H7 (cell line): ENCODE data around the gene SLC39A11. TPM values are rescaled to one million over a fixed set of nuclear protein-coding genes. Genes with fewer than 3 reads are reported as not detected.
A peak's percentile ranks its signal among the peaks of the same experiment; 100 is the strongest.
"Not testable (repeated sequence)": the region's sequence is repeated elsewhere in the genome, so short reads cannot be mapped to it uniquely, and the experiment has no call there.

ENCODE experiments used
- DNase-seq: peaks from one replicate; pipeline ENCODE4 v3.0.0; 2012
- H3K27me3 ChIP-seq: 2 replicates; pipeline ENCODE4 v1.6.0; 2011; ENCODE audit warnings: mild to moderate bottlenecking, low read length; ENCODE audit not compliant: control insufficient read depth, insufficient read depth
- H3K36me3 ChIP-seq: replicated peaks from 2 replicates; pipeline ENCODE4 v1.5.1; 2011; ENCODE audit warnings: low read length; ENCODE audit not compliant: control insufficient read depth, insufficient read depth
- H3K4me3 ChIP-seq: 2 replicates; pipeline ENCODE4 v1.5.1; 2011; ENCODE audit warnings: low read depth, mild to moderate bottlenecking, control low read depth, low read length, moderate library complexity; ENCODE audit not compliant: insufficient read depth
- total RNA-seq: library from RNA; depleted of rRNA; stranded (reverse); fragments of >200 nt; shearing (Covaris generic); gene quantifications from 2 replicates; pipeline ENCODE4 v1.2.3, GENCODE V29; 2014

The SLC39A11 gene
- total RNA-seq, 1 experiment from 2014 or later, result 6.8 TPM

DNA sequence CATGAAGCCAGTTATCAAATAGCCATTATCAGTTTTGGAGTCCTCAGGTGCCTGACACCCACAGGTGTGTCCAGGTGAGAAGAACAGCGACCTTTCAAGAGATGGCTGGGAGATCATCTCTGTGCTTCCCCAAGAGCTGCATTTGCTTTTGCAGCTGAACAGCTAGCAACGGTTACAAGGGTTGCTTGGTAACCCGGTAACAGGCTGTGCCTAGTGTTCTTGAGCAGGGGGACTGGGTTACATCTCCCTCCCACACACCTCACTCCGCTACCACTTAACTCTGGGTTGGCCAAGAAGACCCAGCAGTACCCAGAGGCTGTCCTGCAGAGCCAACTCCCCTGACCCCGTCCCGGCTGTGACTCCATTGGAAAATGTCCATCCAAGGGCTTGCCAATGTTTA lies 147.0 kb downstream of the SLC39A11 start:
- Histone ChIP-seq H3K4me3 (no peak overlapping the region), H3K36me3 (no peaks in the 10 kb centered on the region)
- DNase-seq, result no peak

DNA sequence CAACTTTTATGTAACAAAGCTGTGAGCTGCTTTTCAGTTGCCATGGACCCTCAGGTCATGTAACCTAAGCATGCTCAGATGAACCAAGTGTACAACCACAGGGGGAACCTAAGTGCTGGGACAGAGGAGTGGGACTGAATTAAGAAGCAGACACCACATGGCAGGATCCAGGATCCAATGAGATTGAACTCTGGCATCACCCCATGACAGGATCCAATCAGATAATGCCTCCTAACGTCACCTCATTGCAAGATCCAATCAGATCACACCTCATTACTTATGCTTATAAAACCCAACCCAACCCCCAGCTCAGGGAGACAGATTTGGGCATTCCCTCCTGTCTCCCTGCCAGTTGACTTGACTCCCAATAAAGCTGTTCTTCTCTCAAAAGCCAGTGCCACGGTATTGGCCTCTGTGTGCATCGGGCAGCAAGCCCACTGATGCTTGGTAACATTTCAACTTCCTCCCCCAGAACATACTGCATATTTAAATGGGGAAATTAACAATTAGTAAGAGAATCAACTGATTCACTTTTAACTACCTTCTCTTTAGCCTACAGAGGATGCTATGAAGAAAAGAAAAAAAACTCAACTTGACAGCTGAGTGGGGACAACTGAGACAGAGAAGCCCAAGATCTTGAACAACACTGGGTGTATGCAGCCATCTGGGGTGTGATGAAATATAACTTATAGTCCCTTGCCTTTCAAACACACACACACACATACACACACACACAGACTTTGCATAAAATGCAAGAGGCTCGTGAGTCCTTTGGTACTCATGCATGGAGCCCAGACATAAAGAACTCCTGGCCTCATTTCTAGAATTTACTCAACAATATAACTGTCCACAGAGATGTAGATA lies 148.4 kb downstream of the SLC39A11 start:
- Histone ChIP-seq H3K4me3 (no peak overlapping the region), H3K36me3 (no peaks in the 10 kb centered on the region), H3K27me3 (no peaks in the 10 kb centered on the region)
- DNase-seq, result no peak

More for the DNA sequence above, 147.0 kb downstream of the SLC39A11 start:
- H3K27me3 ChIP-seq, result no peaks in the 10 kb centered on the region

DNA sequence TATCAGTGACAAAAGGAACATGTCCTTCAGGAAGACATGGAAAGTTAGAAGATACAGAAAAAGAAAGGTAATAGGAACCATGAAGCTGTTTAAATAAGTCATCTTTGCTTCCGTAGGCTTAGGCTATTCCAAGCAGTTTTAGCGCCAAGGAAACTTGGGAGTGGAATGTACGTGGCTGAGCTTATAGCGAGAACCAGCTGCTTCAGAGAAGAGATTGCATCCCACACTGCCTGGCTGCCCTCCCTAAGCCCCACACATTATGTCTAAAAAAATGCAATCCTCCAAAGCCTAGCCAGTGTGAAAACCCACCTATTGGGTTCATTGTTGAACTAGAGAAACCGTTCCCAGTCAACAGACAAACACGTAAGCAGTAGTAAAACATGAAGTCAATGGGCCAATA lies 149.9 kb downstream of the SLC39A11 start:
- Histone ChIP-seq H3K27me3 (no peaks in the 10 kb centered on the region), H3K4me3 (no peak overlapping the region), H3K36me3 (no peaks in the 10 kb centered on the region)
- no peak for DNase-seq

DNA sequence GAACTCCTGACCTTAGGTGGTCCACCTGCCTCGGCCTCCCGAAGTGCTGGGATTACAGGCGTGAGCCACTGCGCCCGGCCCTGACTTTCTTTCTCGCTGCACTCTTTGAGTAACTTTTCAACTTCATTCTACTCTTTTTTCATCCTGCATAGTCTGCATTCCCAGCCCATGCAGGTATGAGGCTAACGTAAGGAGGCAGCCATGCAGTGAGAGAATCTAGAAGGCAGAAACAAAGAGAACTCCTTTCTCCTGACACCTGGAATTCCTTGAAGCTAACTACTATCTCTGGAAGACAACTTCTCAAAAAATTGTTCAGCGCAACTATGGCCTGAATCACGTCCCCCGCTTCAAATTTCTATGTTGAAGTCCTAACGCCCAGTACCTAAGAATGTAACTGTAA lies 152.0 kb downstream of the SLC39A11 start:
- H3K36me3 ChIP-seq, result no peaks in the 10 kb centered on the region
- no peak for DNase-seq
- no peaks in the 10 kb centered on the region for H3K27me3 ChIP-seq
- H3K4me3 ChIP-seq, result no peak overlapping the region

DNA sequence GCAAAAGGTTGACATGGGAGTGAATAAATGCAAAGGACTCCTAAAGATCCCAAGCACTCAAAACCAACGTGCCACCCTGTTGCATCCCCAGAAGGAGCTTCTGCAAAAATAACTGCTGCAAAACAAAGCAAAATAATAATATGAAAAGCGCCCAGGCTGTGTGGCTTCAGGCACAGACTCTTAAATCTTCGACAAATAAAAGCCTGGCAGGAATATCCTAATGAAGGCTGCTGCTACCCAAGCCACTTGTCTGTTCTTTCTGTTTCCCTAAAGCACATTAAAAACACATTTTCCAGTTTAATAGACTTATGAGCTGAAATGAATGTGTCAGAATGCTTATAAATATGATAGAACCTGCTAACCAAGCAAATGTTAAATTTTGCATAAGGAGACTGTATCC lies 154.0 kb downstream of the SLC39A11 start:
- Histone ChIP-seq H3K4me3 (no peak overlapping the region), H3K36me3 (no peaks in the 10 kb centered on the region), H3K27me3 (no peaks in the 10 kb centered on the region)
- DNase-seq, result no peak

DNA sequence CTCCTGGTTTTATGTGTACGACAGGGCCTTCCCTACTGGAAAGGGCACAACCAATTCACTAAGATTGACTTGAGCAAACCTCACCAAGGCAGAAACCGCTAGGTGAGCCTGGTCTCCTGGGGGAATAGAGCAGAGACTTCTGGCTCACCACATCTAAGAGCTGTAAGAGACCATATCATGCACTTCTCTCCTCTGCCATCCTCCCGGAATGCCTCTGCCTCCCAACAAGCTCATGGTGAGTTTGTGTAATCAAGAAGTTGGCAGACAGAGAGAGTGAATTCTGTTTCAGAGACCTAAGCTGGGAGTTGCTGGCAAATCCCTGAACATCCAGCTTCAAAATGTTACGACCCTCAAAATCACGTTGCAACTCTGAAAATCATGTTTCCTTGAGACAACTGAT lies 154.8 kb downstream of the SLC39A11 start:
- DNase-seq, result no peak
- H3K4me3 ChIP-seq, result no peak overlapping the region
- no peaks in the 10 kb centered on the region for H3K36me3 ChIP-seq
- H3K27me3 ChIP-seq, result no peaks in the 10 kb centered on the region

DNA sequence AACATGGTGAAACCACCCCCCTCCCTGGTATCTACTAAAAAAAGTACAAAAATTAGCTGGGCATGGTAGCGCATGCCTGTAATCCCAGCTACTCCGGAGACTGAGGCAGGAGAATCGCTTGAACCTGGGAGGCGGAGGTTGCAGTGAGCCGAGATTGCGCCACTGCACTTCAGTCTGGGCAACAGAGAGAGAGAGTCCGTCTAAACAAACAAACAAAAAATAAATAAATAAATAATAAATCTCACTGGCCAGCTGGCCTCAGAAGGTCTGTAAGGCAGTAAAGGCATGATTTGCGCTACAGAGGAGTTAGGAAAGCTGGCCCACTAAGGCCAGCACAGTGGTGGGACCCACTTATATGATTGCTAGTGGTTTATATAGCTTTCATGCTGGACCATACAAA lies 155.2 kb downstream of the SLC39A11 start:
- H3K4me3 ChIP-seq, DNase-seq, H3K36me3 ChIP-seq, H3K27me3 ChIP-seq: not testable (repeated sequence)

DNA sequence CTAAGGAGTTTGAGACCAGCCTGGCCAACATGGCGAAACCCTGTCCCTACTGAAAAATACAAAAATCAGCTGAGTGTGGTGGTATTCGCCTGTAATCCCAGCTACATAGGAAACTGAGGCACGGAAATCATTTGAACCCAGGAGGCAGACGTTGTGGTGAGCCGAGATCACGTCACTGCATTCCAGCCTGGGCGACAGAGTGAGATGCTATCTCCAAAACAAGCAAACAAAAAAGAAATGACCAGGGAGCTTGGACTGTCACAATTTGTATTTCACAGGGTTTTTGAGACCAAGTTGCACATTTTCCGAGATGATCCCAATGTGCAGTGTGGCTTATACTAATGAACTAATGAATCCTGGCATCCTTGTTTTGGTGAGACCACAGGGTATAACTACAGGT lies 156.5 kb downstream of the SLC39A11 start:
- no peak for DNase-seq
- no peaks in the 10 kb centered on the region for H3K27me3 ChIP-seq
- no peaks in the 10 kb centered on the region for H3K36me3 ChIP-seq
- no peak overlapping the region for H3K4me3 ChIP-seq

DNA sequence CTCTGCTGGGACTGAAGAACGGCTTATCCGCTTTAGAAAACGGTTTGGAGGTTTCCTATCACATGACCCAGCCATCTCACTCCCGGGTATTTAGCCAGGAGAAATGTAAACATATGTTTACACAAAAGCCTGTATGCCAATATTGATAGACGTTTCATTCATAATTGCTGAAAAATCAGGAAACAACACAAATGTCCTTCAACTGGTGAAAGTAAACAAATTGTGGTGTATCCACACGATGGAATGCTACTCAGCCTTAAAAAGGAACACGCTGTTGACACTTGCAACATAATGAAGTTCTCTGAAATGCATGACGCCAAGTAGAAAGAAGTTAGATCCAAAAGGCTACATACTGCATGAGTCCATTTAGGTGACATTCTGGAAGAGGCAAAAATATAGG lies 157.6 kb downstream of the SLC39A11 start:
- Histone ChIP-seq H3K36me3 (no peaks in the 10 kb centered on the region), H3K27me3 (no peaks in the 10 kb centered on the region)
- no peak for DNase-seq

DNA sequence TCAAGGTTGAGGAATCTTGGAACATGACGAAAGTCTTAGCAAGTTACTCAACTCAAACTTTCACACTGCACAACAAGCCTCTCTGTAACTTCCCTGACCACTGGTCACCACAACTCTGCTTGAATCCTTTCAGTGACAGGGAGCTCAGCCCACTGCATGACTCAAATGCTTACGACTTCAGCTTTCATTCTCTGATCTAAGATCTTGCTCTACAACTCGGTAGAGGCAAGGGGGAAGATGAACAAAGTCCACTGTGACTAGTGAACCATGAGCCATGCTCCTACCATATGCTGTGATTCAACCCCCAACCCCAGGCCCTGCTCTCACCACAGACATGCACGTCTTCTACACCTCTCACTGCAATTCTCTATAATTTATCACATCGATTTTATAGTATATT lies 160.9 kb downstream of the SLC39A11 start:
- no peaks in the 10 kb centered on the region for H3K27me3 ChIP-seq
- no peaks in the 10 kb centered on the region for H3K36me3 ChIP-seq
- no peak overlapping the region for H3K4me3 ChIP-seq
- DNase-seq, result no peak

More for the DNA sequence above, 157.6 kb downstream of the SLC39A11 start:
- no peak overlapping the region for H3K4me3 ChIP-seq

DNA sequence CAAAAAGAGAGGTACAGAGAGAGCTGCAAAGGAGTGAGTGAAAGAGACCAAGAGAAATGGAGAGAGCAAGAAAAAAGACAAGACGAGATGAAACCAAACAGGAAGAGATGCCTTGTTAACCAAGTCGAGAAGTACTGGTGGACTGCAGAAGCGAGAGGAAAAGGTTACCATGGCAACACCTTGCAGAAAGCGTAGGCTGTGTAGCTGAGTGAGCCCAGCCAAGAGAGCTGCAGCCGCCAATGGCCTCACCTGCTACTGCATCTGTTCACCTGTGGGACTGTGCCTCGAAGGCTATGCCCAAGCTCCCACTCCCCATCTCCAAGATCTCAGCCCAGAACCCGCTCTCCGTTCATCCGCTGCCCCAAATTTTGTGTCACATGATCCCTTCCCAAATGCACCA lies 161.3 kb downstream of the SLC39A11 start:
- Histone ChIP-seq H3K36me3 (no peaks in the 10 kb centered on the region), H3K4me3 (no peak overlapping the region), H3K27me3 (no peaks in the 10 kb centered on the region)
- DNase-seq, result peak; percentile 47

DNA sequence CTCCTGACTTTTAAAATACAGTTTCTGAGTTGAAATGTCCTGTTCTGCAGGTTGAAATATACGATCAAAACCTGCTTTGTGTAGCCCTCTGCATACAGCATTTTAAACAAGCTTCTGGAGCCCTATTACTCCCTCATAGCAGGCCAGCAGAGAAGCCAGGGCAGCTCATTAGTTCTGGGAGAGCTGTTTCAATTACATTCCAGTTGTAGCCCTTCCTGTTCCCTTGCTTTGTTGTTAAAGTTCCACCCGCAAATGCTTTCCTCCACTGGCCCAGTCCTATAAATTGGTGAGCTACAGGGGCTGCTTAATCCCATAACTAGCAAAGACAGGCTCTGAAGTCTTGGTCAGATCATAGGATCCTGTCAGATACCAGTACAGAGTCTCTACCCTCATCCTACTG lies 162.5 kb downstream of the SLC39A11 start:
- Histone ChIP-seq H3K4me3 (no peak overlapping the region), H3K36me3 (no peaks in the 10 kb centered on the region), H3K27me3 (no peaks in the 10 kb centered on the region)
- DNase-seq, result no peak

DNA sequence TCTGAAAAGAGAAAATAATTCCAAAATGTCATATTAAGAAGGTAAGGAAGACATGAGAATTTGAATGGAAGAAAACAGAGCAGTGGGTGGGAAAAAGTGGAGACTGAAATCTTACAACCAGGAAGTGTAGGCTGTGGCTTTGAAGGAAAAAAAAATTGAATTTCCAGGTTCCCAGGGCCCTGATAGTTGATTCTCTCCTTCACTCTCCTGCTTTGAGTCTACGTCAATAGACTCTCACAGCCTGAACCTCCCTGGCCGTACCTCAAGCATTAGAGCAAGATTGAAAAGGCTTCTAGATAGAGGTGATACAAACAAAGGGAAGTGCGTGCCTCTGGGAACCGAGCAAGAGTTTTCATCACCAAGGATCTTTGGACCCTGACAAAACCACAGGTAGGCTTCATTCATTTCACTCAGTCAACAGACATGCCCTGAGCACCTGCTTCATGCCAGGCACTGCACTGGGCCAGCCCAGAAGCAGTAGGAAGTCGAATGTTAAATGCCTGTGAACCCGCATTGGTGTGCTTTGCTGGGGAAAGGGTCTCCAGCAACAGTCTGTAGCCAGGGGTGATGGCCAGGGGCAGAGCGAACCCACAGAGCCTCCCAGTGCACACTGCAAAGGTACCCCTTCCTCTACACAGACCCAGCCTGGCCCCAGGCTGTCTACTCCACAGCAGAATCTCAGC lies 163.9 kb downstream of the SLC39A11 start:
- Histone ChIP-seq H3K36me3 (no peaks in the 10 kb centered on the region), H3K27me3 (no peaks in the 10 kb centered on the region), H3K4me3 (no peak overlapping the region)
- DNase-seq, result no peak

DNA sequence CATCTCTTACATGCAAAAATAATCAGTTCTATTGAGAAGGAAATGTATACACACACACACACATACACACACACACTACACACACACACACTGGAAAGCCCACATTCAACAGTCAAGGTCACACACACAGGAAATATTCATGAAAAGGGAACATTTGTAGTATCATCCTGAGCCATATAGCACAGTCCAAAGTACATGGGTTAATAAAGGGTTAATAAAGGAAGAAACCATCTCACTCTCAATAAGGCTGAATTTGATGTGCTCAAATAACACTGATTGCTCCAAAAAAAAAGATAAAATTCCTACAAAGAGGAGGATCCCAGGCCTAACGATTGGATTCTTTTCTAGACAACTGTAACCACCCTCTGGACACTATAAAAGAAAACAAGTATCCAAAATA lies 164.7 kb downstream of the SLC39A11 start:
- no peak for DNase-seq
- no peak overlapping the region for H3K4me3 ChIP-seq
- no peaks in the 10 kb centered on the region for H3K27me3 ChIP-seq
- H3K36me3 ChIP-seq, result no peaks in the 10 kb centered on the region

DNA sequence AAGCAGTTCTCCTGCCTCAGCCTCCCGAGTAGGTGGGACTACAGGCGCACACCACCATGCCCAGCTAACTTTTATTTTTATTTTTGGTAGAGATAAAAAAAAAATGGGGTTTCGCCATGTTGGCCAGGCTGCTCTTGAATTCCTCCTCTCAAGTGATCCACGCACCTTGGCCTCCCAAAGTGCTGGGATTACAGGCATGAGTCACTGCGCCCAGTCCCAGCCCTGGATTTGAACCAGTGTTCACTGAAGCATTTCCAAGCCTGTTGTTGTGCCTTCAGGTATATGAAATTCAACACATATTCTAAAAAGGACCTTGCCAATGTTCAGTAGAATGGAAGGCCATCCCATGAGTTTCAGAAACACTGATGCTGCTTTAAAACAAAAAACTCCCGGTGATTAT lies 165.3 kb downstream of the SLC39A11 start:
- H3K27me3 ChIP-seq, result no peaks in the 10 kb centered on the region
- no peaks in the 10 kb centered on the region for H3K36me3 ChIP-seq
- no peak for DNase-seq
- no peak overlapping the region for H3K4me3 ChIP-seq
